GM12878 (cell line): ENCODE results near the gene SYNPR. TPM values are rescaled to one million over a fixed set of nuclear protein-coding genes. Genes with fewer than 3 reads are reported as not detected.

Source experiments
- ATAC-seq: fragments of 200-7000 bp; cut with Tn5 transposase; 3 replicates; pipeline ENCODE4 v1.9.1; 2020; ENCODE audit warnings: mild to moderate bottlenecking, moderate library complexity
- BruUV-seq: library from RNA; stranded (reverse); fragments of 400-500 nt; replicated peaks from 2 replicates; lab custom pipeline; 2021; lab: Mats Ljungman, UMichigan
- CTCF ChIA-PET: fragments of 300-600 bp; sonication (Branson Sonifier 250); formaldehyde crosslinking; extraction: SDS; loops from one replicate; lab custom pipeline; 2021; ENCODE audit warnings: inconsistent platforms; lab: Yijun Ruan, JAX
- POLR2A ChIA-PET: fragments of 350-600 bp; formaldehyde crosslinking; extraction: SDS; loops from one replicate; lab custom pipeline; 2021; ENCODE audit warnings: inconsistent platforms; lab: Charles Lee
- RAD21 ChIA-PET: fragments of 300-600 bp; sonication (Branson Sonifier 250); formaldehyde crosslinking; loops from one replicate; lab custom pipeline; 2023; ENCODE audit warnings: antibody characterized with exemption; ENCODE audit not compliant: unreplicated experiment; lab: Charles Lee
- SMC1A ChIA-PET: fragments of 300-600 bp; sonication (Branson Sonifier 250); formaldehyde crosslinking; loops from one replicate; lab custom pipeline; 2023; ENCODE audit not compliant: unreplicated experiment, uncharacterized antibody; lab: Charles Lee
- DNase-seq: peaks from one replicate; pipeline ENCODE4 v3.0.0-alpha.2; 2011; ENCODE audit warnings: low read depth, low spot score
- FAIRE-seq: peaks from 3 replicates; lab custom pipeline; 2011; peaks lifted over from hg19 to GRCh38; lab: Jason Lieb, UNC
- H2AFZ ChIP-seq: 2 replicates; pipeline ENCODE4 v1.6.0; 2011; ENCODE audit warnings: low read depth, low read length, control low read depth; ENCODE audit not compliant: control insufficient read depth
- H3K27ac ChIP-seq: 2 replicates; pipeline ENCODE4 v1.5.1; 2011; ENCODE audit warnings: control low read depth; ENCODE audit not compliant: control insufficient read depth, insufficient read depth
- H3K27me3 ChIP-seq, 2 experiments: replicated peaks in 1 of 2; 2 replicates each; pipeline versions ENCODE4 v1.6.0 to v1.6.1; 2011; ENCODE audit warnings: low read length in 1 of 2; ENCODE audit not compliant: control insufficient read depth in 2 of 2, insufficient read depth in 2 of 2
- H3K36me3 ChIP-seq, 2 experiments: 2 replicates each; pipeline ENCODE4 v1.5.1; 2011; ENCODE audit warnings: low read length in 1 of 2; ENCODE audit not compliant: control insufficient read depth in 2 of 2, insufficient read depth in 2 of 2
- H3K4me1 ChIP-seq: 2 replicates; pipeline ENCODE4 v1.6.1; 2011; ENCODE audit warnings: mild to moderate bottlenecking, low read length, moderate library complexity, mixed read lengths; ENCODE audit not compliant: control insufficient read depth, insufficient read depth
- H3K4me2 ChIP-seq: 2 replicates; pipeline ENCODE4 v1.6.0; 2011; ENCODE audit warnings: control low read depth; ENCODE audit not compliant: control insufficient read depth, insufficient read depth
- H3K4me3 ChIP-seq: fragments of 200-600 bp; sonication (generic); 2 replicates; pipeline ENCODE4 v1.5.1; 2016
- H3K79me2 ChIP-seq: 2 replicates; pipeline ENCODE4 v1.6.0; 2011; ENCODE audit warnings: low read length; ENCODE audit not compliant: control insufficient read depth, insufficient read depth
- H3K9ac ChIP-seq: 2 replicates; pipeline ENCODE4 v1.8.0; 2011; ENCODE audit warnings: low read length, control low read depth, mixed read lengths; ENCODE audit not compliant: control insufficient read depth, insufficient read depth
- H3K9me3 ChIP-seq: replicated peaks from 3 replicates; pipeline ENCODE4 v1.5.1; 2011; ENCODE audit warnings: mild to moderate bottlenecking, low read length; ENCODE audit not compliant: control insufficient read depth, insufficient read depth
- H4K20me1 ChIP-seq: 2 replicates; pipeline ENCODE4 v1.6.0; 2011; ENCODE audit not compliant: control insufficient read depth, insufficient read depth
- E2F4 ChIP-seq: IDR thresholded peaks from 2 replicates; pipeline ENCODE4 v1.6.1; 2012; ENCODE audit warnings: low read depth, low read length, improper control_type of control experiment
- RELB ChIP-seq: fragments of 450-650 bp; IDR thresholded peaks from 2 replicates; pipeline ENCODE4 v1.6.1; 2017; ENCODE audit warnings: low read depth, mild to moderate bottlenecking, moderate library complexity
- TCF7 ChIP-seq: IDR thresholded peaks from 2 replicates; pipeline ENCODE4 v1.6.1; 2014; ENCODE audit warnings: antibody characterized with exemption, borderline replicate concordance
- WGBS: methylation state at CpG from one replicate; pipeline ENCODE4 v1.1.6; 2016; ENCODE audit warnings: low lambda C conversion rate; ENCODE audit not compliant: insufficient replicate concordance, insufficient coverage; ENCODE audit errors: missing lambda C conversion rate; 5-methylcytosine and 5-hydroxymethylcytosine counted together
- in situ Hi-C: fragments of 300-500 bp; cut with MboI; formaldehyde crosslinking; loops from 9 replicates; pipeline ENCODE4 v1.14.3; 2018; ENCODE audit warnings: mixed read lengths
- intact Hi-C: fragments of 100-400 bp; cut with micrococcal nuclease; formaldehyde crosslinking; loops from one replicate; pipeline ENCODE4 v1.14.2; 2022; ENCODE audit not compliant: unreplicated experiment
- polyA plus RNA-seq, 11 experiments: library from polyadenylated mRNA; depleted of rRNA in 4 of 11; unstranded in 6 of 11; stranded (reverse) in 5 of 11; fragments of >200 nt; fragmentation: Nextera tagmentation in 4 of 11; fragmentation: Illumina TruSeq in 1 of 11; extraction: Ambion mirVana in 4 of 11; extraction: Trizol in 1 of 11; gene quantifications; 1 replicate in 1 of 11; 2 replicates in 10 of 11; pipeline versions ENCODE4 v1.2.1 to v1.2.3, GENCODE V29; 2011 to 2016; ENCODE audit warnings: inconsistent platforms in 2 of 11, missing spikeins in 2 of 11, low read depth in 1 of 11
- total RNA-seq, 4 experiments: library from RNA; depleted of rRNA in 3 of 4; stranded (reverse); fragments of >200 nt in 3 of 4; fragmentation: Illumina TruSeq in 1 of 4; extraction: Trizol in 1 of 4; gene quantifications; 2 replicates each; pipeline versions ENCODE4 v1.2.1 to v1.2.3, GENCODE V29; 2013 to 2021
- TF ChIP-seq, protein P1 (sequence below): IDR thresholded peaks from 2 replicates; pipeline ENCODE4 v1.6.1; 2012; ENCODE audit warnings: low read depth, low read length, improper control_type of control experiment

Gene SYNPR
- total and polyA plus RNA-seq, 10 of the 15 experiments (the other 5 are each of a cell fraction or from before 2014, with no cell fraction given) = not detected

DNA sequence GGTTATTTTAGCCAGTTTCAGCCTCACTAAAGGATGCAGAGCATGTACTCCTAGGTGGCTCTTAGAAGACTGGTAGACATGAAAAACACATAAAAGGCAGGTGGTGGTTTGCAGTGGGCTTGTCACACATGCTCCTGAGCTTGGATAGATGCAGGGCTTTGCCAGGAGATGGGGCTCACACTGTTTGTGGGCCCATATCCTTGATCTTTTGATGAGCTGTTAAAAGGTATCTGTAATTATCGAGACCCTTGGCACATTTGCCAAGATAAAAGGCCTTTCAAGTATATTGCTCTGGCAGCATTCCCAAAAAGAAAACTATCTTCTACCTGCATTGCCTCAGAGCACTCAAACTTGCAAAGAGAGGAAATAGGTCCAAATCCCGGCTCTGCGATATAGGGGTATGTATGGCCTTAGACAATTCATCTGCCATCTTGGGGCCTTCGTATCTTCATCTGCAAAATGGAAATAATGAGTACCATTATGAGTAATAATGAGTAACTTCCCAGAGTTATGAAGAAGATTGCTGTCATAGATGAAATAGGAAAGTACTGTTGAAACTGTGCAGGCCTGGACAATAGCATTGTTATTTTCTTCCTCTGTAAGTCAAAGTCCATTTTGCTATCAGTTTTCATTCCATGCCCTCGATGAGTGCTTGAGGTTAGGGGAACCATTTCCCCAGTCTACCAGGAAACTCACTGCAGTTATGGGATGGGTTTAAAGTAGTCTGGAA, 172.7 kb downstream of the SYNPR start:
- no peak overlapping the region for H3K27ac ChIP-seq
- H3K9me3 ChIP-seq = no peaks in the 10 kb centered on the region
- no peak overlapping the region for H3K4me2 ChIP-seq
- in situ Hi-C loops = no loop called here
- FAIRE-seq = no peak
- no peak for TF ChIP-seq RELB
- TF ChIP-seq E2F4 = no peak
- no peak for TF ChIP-seq TCF7
- TF ChIP-seq, protein P1, sequence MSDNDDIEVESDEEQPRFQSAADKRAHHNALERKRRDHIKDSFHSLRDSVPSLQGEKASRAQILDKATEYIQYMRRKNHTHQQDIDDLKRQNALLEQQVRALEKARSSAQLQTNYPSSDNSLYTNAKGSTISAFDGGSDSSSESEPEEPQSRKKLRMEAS = no peak
- TF ChIP-seq, all 136 proteins: peak for 0
- Histone ChIP-seq H4K20me1 (no peaks in the 10 kb centered on the region), H3K27me3 (no peaks in the 10 kb centered on the region), H3K4me3 (no peak overlapping the region), H3K79me2 (no peaks in the 10 kb centered on the region), H2AFZ (no peak overlapping the region), H3K9ac (no peak overlapping the region), H3K36me3 (no peaks in the 10 kb centered on the region), H3K4me1 (no peaks in the 10 kb centered on the region)
- no peak for DNase-seq
- 19% methylated on average over 5 of the region's 5 CpGs for WGBS
- BruUV-seq = no TSS peak
- ATAC-seq = no peak
- ChIA-PET POLR2A (no interaction called here), RAD21 (no interaction called here), CTCF (interaction anchor here (1.4 kb wide), 1 partner anchor 12 kb away, joined by 3 read pairs; no protein-coding TSS in a partner anchor), SMC1A (interaction anchor here (0.9 kb wide), 1 partner anchor 18 kb away, joined by 3 read pairs; no protein-coding TSS in a partner anchor)
- intact Hi-C loops = no loop called here
